Right lobe of liver (tissue), 6 donors: Measurements from ENCODE around the gene ZNF527. TPM values are rescaled to one million over a fixed set of nuclear protein-coding genes. Genes with fewer than 3 reads are reported as not detected.

Source experiments
- ATAC-seq, 4 donors: fragments of 200-7000 bp; cut with Tn5 transposase; one replicate each; pipeline ENCODE4 v1.9.1; 2020; ENCODE audit warnings: mild to moderate bottlenecking in 4 of 4, moderate library complexity in 4 of 4
- DNase-seq, 3 donors: peaks; one replicate each; pipeline ENCODE4 v3.0.0-alpha.2; 2020
- H3K27ac ChIP-seq, 3 donors: fragments of 200-600 bp; one replicate each; pipeline ENCODE4 v1.8.0; 2022
- H3K27me3 ChIP-seq, 2 donors: fragments of 200-600 bp; one replicate each; pipeline ENCODE4 v1.8.0; 2022
- H3K36me3 ChIP-seq, 4 donors: fragments of 200-600 bp; sonication (generic) in 1 of 4; one replicate each; pipeline versions ENCODE4 v1.5.1 to v1.8.0; 2017 to 2022; ENCODE audit warnings: control low read depth in 1 of 4
- H3K4me1 ChIP-seq, 4 donors: fragments of 200-600 bp; sonication (generic) in 1 of 4; one replicate each; pipeline versions ENCODE4 v1.5.1 to v1.8.0; 2017 to 2022; ENCODE audit warnings: control low read depth in 1 of 4
- H3K4me3 ChIP-seq, 3 donors: fragments of 200-600 bp; one replicate each; pipeline ENCODE4 v1.8.0; 2022
- H3K9me3 ChIP-seq, 4 donors: fragments of 200-600 bp; sonication (generic) in 1 of 4; one replicate each; pipeline versions ENCODE4 v1.5.1 to v1.8.0; 2017 to 2022; ENCODE audit warnings: control low read depth in 1 of 4
- POLR2A ChIP-seq: fragments of 450-650 bp; IDR thresholded peaks from one replicate; pipeline ENCODE4 v1.6.1; 2017; ENCODE audit warnings: antibody characterized with exemption, mild to moderate bottlenecking
- WGBS: methylation state at CpG from one replicate; pipeline ENCODE4 v1.1.6; 2018; ENCODE audit warnings: low coverage, low lambda C conversion rate; ENCODE audit not compliant: insufficient coverage; ENCODE audit errors: missing lambda C conversion rate; 5-methylcytosine and 5-hydroxymethylcytosine counted together
- intact Hi-C, 2 donors: fragments of 100-400 bp; cut with DNase I; formaldehyde crosslinking; loops; one replicate each; pipeline versions ENCODE4 v1.11.2 to v1.14.1; 2022
- total RNA-seq, 6 experiments: library from RNA; depleted of rRNA in 2 of 6; stranded (reverse); fragments of >200 nt in 2 of 6; fragmentation: NEBNext Ultra II Directional in 3 of 6; extraction: Animal tissue kit (Norgen Biotek cat#: 25700) in 3 of 6; gene quantifications; one replicate each; pipeline versions ENCODE4 v1.1.0 to v1.2.4, GENCODE V29; 2016 to 2023
- TF ChIP-seq, protein P1 (sequence below), 4 donors: fragments of 200-600 bp in 3 of 4; fragments of 450-650 bp in 1 of 4; IDR thresholded peaks; one replicate each; pipeline versions ENCODE4 v1.5.1 to v1.8.0; 2016 to 2022; ENCODE audit warnings: antibody characterized with exemption in 4 of 4, mild to moderate bottlenecking in 2 of 4
- donor health status: DM: no; HTN: yes; CAD: no.
- donor health status: DM: no; HTN: no; CAD: no.
- donor health status: DM: no; HTN: no; CAD: no.
- donor health status: DM: no; HTN: yes; CAD: no.
- donor health status: DM: no; HTN: yes; CAD: no.

The ZNF527 gene
- total RNA-seq, 6 experiments from 2014 or later, result 2.2 to 3.4 (median 2.6) TPM

DNA sequence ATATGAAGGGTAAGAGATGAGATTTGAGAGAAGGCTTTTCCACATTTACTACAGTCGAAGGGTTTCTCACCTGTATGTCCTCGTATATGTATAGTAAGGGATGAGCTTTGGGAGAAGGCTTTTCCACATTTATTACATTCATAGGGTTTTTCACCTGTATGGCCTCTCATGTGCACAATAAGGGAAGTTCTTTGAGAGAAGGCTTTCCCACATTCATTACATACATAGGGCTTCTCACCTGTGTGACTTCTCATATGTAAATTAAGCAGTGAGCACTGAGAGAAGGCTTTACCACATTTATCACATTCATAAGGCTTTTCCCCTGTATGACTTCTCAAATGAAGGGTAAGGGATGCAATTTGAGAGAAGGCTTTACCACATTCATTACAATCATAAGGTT is 41.8 kb downstream of the ZNF527 start:
- intact Hi-C loops, result no loop called here
- Histone ChIP-seq H3K4me3 (no peak overlapping the region), H3K36me3 (peaks cover 0 to 5% (median 0%) of the 10 kb centered on the region in 4 donors), H3K9me3 (peaks cover 4 to 68% (median 38%) of the 10 kb centered on the region in 4 donors), H3K27me3 (no peaks in the 10 kb centered on the region), H3K4me1 (no peaks in the 10 kb centered on the region), H3K27ac (no peak overlapping the region)
- DNase-seq, result no peak
- no peak for ATAC-seq
- no peak for TF ChIP-seq POLR2A
- TF ChIP-seq, protein P1, sequence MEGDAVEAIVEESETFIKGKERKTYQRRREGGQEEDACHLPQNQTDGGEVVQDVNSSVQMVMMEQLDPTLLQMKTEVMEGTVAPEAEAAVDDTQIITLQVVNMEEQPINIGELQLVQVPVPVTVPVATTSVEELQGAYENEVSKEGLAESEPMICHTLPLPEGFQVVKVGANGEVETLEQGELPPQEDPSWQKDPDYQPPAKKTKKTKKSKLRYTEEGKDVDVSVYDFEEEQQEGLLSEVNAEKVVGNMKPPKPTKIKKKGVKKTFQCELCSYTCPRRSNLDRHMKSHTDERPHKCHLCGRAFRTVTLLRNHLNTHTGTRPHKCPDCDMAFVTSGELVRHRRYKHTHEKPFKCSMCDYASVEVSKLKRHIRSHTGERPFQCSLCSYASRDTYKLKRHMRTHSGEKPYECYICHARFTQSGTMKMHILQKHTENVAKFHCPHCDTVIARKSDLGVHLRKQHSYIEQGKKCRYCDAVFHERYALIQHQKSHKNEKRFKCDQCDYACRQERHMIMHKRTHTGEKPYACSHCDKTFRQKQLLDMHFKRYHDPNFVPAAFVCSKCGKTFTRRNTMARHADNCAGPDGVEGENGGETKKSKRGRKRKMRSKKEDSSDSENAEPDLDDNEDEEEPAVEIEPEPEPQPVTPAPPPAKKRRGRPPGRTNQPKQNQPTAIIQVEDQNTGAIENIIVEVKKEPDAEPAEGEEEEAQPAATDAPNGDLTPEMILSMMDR (IDR thresholded peaks at IDR 0.05), result no peak
- 100% methylated on average over 2 of the region's 2 CpGs for WGBS

DNA sequence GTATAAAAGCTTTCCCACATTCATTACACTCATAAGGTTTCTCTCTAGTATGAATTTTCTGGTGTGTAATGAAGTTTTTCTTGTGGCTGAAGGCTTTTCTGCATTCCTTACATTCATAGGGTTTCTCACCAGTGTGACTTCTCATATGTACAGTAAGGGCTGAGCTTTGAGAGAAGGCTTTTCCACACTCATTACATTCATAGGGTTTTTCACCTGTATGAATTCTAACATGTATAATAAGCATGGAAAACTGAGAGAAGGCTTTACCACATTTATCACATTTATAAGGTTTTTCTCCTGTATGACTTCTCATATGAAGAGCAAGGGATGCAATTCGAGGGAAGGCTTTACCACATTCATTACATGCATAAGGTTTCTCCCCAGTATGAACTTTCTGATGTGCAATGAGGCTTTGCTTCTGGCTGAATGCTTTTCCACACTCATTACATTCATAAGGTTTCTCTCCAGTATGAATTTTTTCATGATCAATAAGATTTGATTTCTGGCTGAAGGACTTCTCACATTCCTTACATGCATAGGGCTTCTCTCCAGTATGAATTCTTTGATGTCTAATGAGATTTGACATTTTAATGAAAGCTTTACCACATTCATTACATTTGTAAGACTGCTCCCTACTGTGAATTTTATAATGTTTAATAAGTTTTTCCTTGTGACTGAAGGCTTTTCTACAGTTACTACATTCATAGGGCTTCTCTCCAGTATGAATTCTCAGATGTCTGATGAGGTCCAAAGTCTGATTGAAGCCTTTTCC is 42.6 kb downstream of the ZNF527 start:
- no peak for TF ChIP-seq POLR2A
- TF ChIP-seq, protein P1 (IDR thresholded peaks at IDR 0.05), result no peak
- Histone ChIP-seq H3K27me3 (no peaks in the 10 kb centered on the region), H3K36me3 (peaks cover 0 to 5% (median 0%) of the 10 kb centered on the region in 4 donors), H3K27ac (no peak overlapping the region), H3K4me1 (no peaks in the 10 kb centered on the region), H3K4me3 (no peak overlapping the region), H3K9me3 (peaks cover 4 to 75% (median 37%) of the 10 kb centered on the region in 4 donors)
- DNase-seq (no peak), ATAC-seq (no peak)
- 100% methylated on average over 1 of the region's 1 CpG for WGBS
- intact Hi-C loops, result no loop called here

Other genes with a start within 250 kb of the ZNF527 start
- 1 to 10 TPM; 2.2 to 4.8 (median 3.3) TPM for gene ZNF585A, start 198.4 kb upstream of the ZNF527 start, total RNA-seq
- gene ZNF585B, start 160.6 kb upstream of the ZNF527 start, total RNA-seq, result 1 to 10 TPM; 2.4 to 7.1 (median 5.0) TPM
- gene ZNF383, start 152.9 kb upstream of the ZNF527 start, total RNA-seq, result 1 to 10 TPM; 2.5 to 4.4 (median 2.7) TPM
- 1 to 10 TPM; 1.2 to 2.6 (median 1.8) TPM for gene ZNF569, start 96.3 kb downstream of the ZNF527 start, total RNA-seq
- gene ZNF570, start 98.3 kb downstream of the ZNF527 start, total RNA-seq, result 1 to 10 TPM in 5 of 6 experiments, under 1 TPM in 1; 0.93 to 2.0 (median 1.5) TPM
- under 1 TPM; 0.18 to 0.80 (median 0.36) TPM for gene ZNF793, start 135.8 kb downstream of the ZNF527 start, total RNA-seq
- gene ZNF571, start 223.7 kb downstream of the ZNF527 start, total RNA-seq, result 1 to 10 TPM; 1.2 to 3.0 (median 1.7) TPM
- 1 to 10 TPM in 4 of 6 experiments, under 1 TPM in 2; 0.37 to 2.1 (median 1.1) TPM for gene ZNF540, start 223.8 kb downstream of the ZNF527 start, total RNA-seq